HG02870 (cell line): ENCODE data around the gene FAM174B.

Experiments used
- ATAC-seq: cut with Tn5 transposase; IDR thresholded peaks from one replicate; pipeline ENCODE4 v1.9.1; 2021; ENCODE audit warnings: mild to moderate bottlenecking, moderate library complexity; ENCODE audit not compliant: unreplicated experiment

Gene FAM174B

GRCh38 chr15:92602267-92602593 is 53.3 kb downstream of the FAM174B start:
- ATAC-seq = no peak

GRCh38 chr15:92601592-92602266 is 53.8 kb downstream of the FAM174B start:
- ATAC-seq = no peak

GRCh38 chr15:92600856-92601255 is 54.7 kb downstream of the FAM174B start:
- ATAC-seq = no peak

GRCh38 chr15:92599394-92599970 is 56.1 kb downstream of the FAM174B start:
- no peak for ATAC-seq

- no peak for ATAC-seq
Measured at GRCh38 chr15:92597548-92597947, 58.0 kb downstream of the FAM174B start.

GRCh38 chr15:92596623-92597022 is 59.0 kb downstream of the FAM174B start:
- no peak for ATAC-seq

GRCh38 chr15:92595506-92596381 is 59.8 kb downstream of the FAM174B start:
- no peak for ATAC-seq

GRCh38 chr15:92591275-92591674 is 64.3 kb downstream of the FAM174B start:
- ATAC-seq = no peak

- no peak for ATAC-seq
Measured at GRCh38 chr15:92586966-92587365, 68.6 kb downstream of the FAM174B start.

- ATAC-seq = no peak
Measured at GRCh38 chr15:92586383-92586942, 69.1 kb downstream of the FAM174B start.

GRCh38 chr15:92584105-92584504 is 71.5 kb downstream of the FAM174B start:
- ATAC-seq = no peak

- no peak for ATAC-seq
Measured at GRCh38 chr15:92583096-92584034, 72.2 kb downstream of the FAM174B start.

- no peak for ATAC-seq
Measured at GRCh38 chr15:92582206-92582605, 73.4 kb downstream of the FAM174B start.

GRCh38 chr15:92580933-92581445 is 74.6 kb downstream of the FAM174B start:
- no peak for ATAC-seq

- no peak for ATAC-seq
Measured at GRCh38 chr15:92580521-92580920, 75.1 kb downstream of the FAM174B start.

GRCh38 chr15:92579931-92580470 is 75.6 kb downstream of the FAM174B start:
- no peak for ATAC-seq

GRCh38 chr15:92579486-92579885 is 76.1 kb downstream of the FAM174B start:
- no peak for ATAC-seq

- ATAC-seq = no peak
Measured at GRCh38 chr15:92578096-92578835, 77.3 kb downstream of the FAM174B start.

GRCh38 chr15:92576597-92577200 is 78.9 kb downstream of the FAM174B start:
- no peak for ATAC-seq
